Suprapubic skin (tissue), 3 donors: ENCODE measurements around the gene RPAP2.

Experiments
- EP300 ChIP-seq: sonication (generic); formaldehyde crosslinking; IDR thresholded peaks from one replicate; pipeline ENCODE4 v1.6.1; 2017; ENCODE audit warnings: antibody characterized with exemption
- POLR2A ChIP-seq, 2 donors: fragments of 450-650 bp; IDR thresholded peaks; one replicate each; pipeline ENCODE4 v1.6.1; 2017; ENCODE audit warnings: antibody characterized with exemption in 2 of 2, mild to moderate bottlenecking in 2 of 2, moderate library complexity in 2 of 2
- TF ChIP-seq, protein P1 (sequence below), 2 donors: fragments of 200-600 bp in 1 of 2; fragments of 450-650 bp in 1 of 2; sonication (generic) in 1 of 2; IDR thresholded peaks; one replicate each; pipeline ENCODE4 v1.5.1; 2016 to 2019; ENCODE audit warnings: antibody characterized with exemption in 2 of 2, mild to moderate bottlenecking in 1 of 2, moderate library complexity in 1 of 2

DNA sequence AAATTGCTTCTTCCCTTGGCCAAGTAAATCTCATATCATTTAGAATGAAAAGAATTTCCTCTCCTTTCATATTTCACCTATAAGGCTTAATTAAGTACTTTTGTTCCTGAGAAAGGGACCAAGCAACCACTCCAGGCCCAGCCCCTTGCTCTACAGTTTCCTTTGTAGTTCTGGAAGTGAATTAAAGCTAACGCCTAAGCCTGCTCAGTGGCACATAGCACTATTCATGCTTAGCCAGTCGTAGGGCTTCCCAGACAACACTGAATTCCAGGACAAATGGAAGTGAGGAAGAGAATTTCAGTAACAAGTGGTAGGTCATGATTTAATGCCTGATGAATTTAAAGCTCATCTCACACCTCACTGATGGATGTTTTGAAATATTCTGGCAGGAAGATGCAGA lies 73.3 kb downstream of the RPAP2 start:
- TF ChIP-seq, protein P1, sequence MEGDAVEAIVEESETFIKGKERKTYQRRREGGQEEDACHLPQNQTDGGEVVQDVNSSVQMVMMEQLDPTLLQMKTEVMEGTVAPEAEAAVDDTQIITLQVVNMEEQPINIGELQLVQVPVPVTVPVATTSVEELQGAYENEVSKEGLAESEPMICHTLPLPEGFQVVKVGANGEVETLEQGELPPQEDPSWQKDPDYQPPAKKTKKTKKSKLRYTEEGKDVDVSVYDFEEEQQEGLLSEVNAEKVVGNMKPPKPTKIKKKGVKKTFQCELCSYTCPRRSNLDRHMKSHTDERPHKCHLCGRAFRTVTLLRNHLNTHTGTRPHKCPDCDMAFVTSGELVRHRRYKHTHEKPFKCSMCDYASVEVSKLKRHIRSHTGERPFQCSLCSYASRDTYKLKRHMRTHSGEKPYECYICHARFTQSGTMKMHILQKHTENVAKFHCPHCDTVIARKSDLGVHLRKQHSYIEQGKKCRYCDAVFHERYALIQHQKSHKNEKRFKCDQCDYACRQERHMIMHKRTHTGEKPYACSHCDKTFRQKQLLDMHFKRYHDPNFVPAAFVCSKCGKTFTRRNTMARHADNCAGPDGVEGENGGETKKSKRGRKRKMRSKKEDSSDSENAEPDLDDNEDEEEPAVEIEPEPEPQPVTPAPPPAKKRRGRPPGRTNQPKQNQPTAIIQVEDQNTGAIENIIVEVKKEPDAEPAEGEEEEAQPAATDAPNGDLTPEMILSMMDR (IDR thresholded peaks at IDR 0.05): no peak
- TF ChIP-seq POLR2A (IDR thresholded peaks at IDR 0.05): no peak
- no peak for TF ChIP-seq EP300
